ENCODE measurements around the gene AKAP13. TPM values are rescaled to one million over a fixed set of nuclear protein-coding genes. Genes with fewer than 3 reads are reported as not detected.

The AKAP13 gene
- total RNA-seq, 1 experiment from 2014 or later: 49.6 TPM

GRCh38 chr15:85445361-85445760 is 65.0 kb downstream of the AKAP13 start:
- peaks cover 31% of the 10 kb centered on the region for H3K4me1 Mint-ChIP-seq (ENCODE audit: low read depth, unreplicated experiment)
- POLR2A ChIA-PET: no interaction called here

GRCh38 chr15:85451099-85451700 is 70.8 kb downstream of the AKAP13 start:
- H3K9me3 ChIP-seq: peaks cover 8% of the 10 kb centered on the region; the same call in 1 of the 2 replicates
- POLR2A ChIA-PET: no interaction called here
- peak overlapping the region; percentile 9 for H3K27ac Mint-ChIP-seq (ENCODE audit: unreplicated experiment)
- H3K36me3 ChIP-seq (ENCODE audit: control insufficient read depth, insufficient read depth, low read length): no peaks in the 10 kb centered on the region
- H3K27me3 Mint-ChIP-seq (ENCODE audit: insufficient read depth, unreplicated experiment): no peaks in the 10 kb centered on the region
- no peak overlapping the region for H3K4me3 ChIP-seq (ENCODE audit: low read depth, low read length)
- TF ChIP-seq CTCF (IDR thresholded peaks at IDR 0.05; ENCODE audit: insufficient read depth in 1 of 2, low read depth in 1 of 2, low read length in 1 of 2, severe bottlenecking in 1 of 2, unreplicated experiment in 1 of 2): no peak
- H3K27me3 ChIP-seq (replicated peaks; ENCODE audit: control insufficient read depth, insufficient read depth, low read length): no peaks in the 10 kb centered on the region
- no peak for DNase-seq
- peaks cover 26% of the 10 kb centered on the region for H3K9me3 Mint-ChIP-seq (ENCODE audit: unreplicated experiment)
- H3K4me3 Mint-ChIP-seq (ENCODE audit: unreplicated experiment): no peak overlapping the region
- no peaks in the 10 kb centered on the region for H3K36me3 Mint-ChIP-seq (ENCODE audit: insufficient read depth, unreplicated experiment)
- intact Hi-C loops (cut with micrococcal nuclease; ENCODE audit: unreplicated experiment): no loop called here
- peaks cover 21% of the 10 kb centered on the region for H3K4me1 Mint-ChIP-seq (ENCODE audit: low read depth, unreplicated experiment)
- peaks cover 16% of the 10 kb centered on the region for H3K4me1 ChIP-seq
- CTCF ChIA-PET: no interaction called here
- no TSS peak for BruUV-seq (replicated peaks)

More at GRCh38 chr15:85445361-85445760, 65.0 kb downstream of the AKAP13 start:
- no peak overlapping the region for H3K4me3 Mint-ChIP-seq (ENCODE audit: unreplicated experiment)
- peaks cover 16% of the 10 kb centered on the region for H3K9me3 Mint-ChIP-seq (ENCODE audit: unreplicated experiment)
- peak overlapping the region; percentile 88 for H3K27ac Mint-ChIP-seq (ENCODE audit: unreplicated experiment)
- TF ChIP-seq CTCF (IDR thresholded peaks at IDR 0.05; ENCODE audit: insufficient read depth in 1 of 2, low read depth in 1 of 2, low read length in 1 of 2, severe bottlenecking in 1 of 2, unreplicated experiment in 1 of 2): no peak
- DNase-seq: no peak
- intact Hi-C loops (cut with micrococcal nuclease; ENCODE audit: unreplicated experiment): no loop called here
- no TSS peak for BruUV-seq (replicated peaks)
- peaks cover 6% of the 10 kb centered on the region; the same call in 1 of the 2 replicates for H3K9me3 ChIP-seq
- H3K4me1 ChIP-seq: peaks cover 28% of the 10 kb centered on the region
- CTCF ChIA-PET: no interaction called here
- no peaks in the 10 kb centered on the region for H3K27me3 Mint-ChIP-seq (ENCODE audit: insufficient read depth, unreplicated experiment)
- H3K36me3 ChIP-seq (ENCODE audit: control insufficient read depth, insufficient read depth, low read length): no peaks in the 10 kb centered on the region
- no peak overlapping the region for H3K4me3 ChIP-seq (ENCODE audit: low read depth, low read length)
- H3K27me3 ChIP-seq (replicated peaks; ENCODE audit: control insufficient read depth, insufficient read depth, low read length): no peaks in the 10 kb centered on the region
- H3K36me3 Mint-ChIP-seq (ENCODE audit: insufficient read depth, unreplicated experiment): peaks cover 7% of the 10 kb centered on the region

- Mint-ChIP-seq H3K27ac (ENCODE audit: unreplicated experiment) (no peak overlapping the region), H3K27me3 (ENCODE audit: insufficient read depth, unreplicated experiment) (no peaks in the 10 kb centered on the region), H3K36me3 (ENCODE audit: insufficient read depth, unreplicated experiment) (no peaks in the 10 kb centered on the region), H3K4me1 (ENCODE audit: low read depth, unreplicated experiment) (peaks cover 19% of the 10 kb centered on the region), H3K4me3 (ENCODE audit: unreplicated experiment) (no peak overlapping the region), H3K9me3 (ENCODE audit: unreplicated experiment) (peaks cover 21% of the 10 kb centered on the region)
- H3K27me3 ChIP-seq (replicated peaks; ENCODE audit: control insufficient read depth, insufficient read depth, low read length): no peaks in the 10 kb centered on the region
- BruUV-seq (replicated peaks): no TSS peak
- ChIA-PET CTCF (interaction anchor here (0.7 kb wide), 1 partner anchor 144 kb away, joined by 3 read pairs; no protein-coding TSS in a partner anchor), POLR2A (no interaction called here)
- H3K4me1 ChIP-seq: peaks cover 17% of the 10 kb centered on the region
- no peak for DNase-seq
- no peak overlapping the region for H3K4me3 ChIP-seq (ENCODE audit: low read depth, low read length)
- TF ChIP-seq CTCF (IDR thresholded peaks at IDR 0.05; ENCODE audit: insufficient read depth in 1 of 2, low read depth in 1 of 2, low read length in 1 of 2, severe bottlenecking in 1 of 2, unreplicated experiment in 1 of 2): no peak
- no peaks in the 10 kb centered on the region for H3K36me3 ChIP-seq (ENCODE audit: control insufficient read depth, insufficient read depth, low read length)
- intact Hi-C loops (cut with micrococcal nuclease; ENCODE audit: unreplicated experiment): no loop called here
- H3K9me3 ChIP-seq: peaks cover 8% of the 10 kb centered on the region; the same call in 1 of the 2 replicates
Measured at GRCh38 chr15:85452436-85452835, 72.0 kb downstream of the AKAP13 start.
